Measurements from ENCODE around the gene TSKS.

DNA sequence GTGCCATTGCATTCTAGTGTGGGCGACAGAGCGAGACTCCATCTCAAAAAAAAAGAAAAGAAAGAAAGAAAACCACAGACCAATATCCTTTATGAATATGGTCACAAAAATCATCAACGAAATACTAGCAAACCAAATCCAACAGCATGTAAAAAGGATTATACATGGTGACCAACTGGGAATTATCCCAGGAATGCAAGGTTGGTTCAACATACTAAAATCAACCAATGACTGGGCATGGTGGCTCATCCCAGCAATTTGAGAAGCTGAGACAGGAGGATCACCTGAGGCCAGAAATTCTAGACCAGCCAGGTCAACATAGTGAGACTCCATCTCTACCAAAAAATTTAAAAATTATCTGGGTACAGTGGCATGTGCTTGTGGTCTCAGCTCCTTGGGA, 7.2 kb downstream of the TSKS start:
- TF ChIP-seq EZH2 (IDR thresholded peaks at IDR 0.05; ENCODE audit: insufficient read depth, low read length), result no peak
- TF ChIP-seq, protein P1, sequence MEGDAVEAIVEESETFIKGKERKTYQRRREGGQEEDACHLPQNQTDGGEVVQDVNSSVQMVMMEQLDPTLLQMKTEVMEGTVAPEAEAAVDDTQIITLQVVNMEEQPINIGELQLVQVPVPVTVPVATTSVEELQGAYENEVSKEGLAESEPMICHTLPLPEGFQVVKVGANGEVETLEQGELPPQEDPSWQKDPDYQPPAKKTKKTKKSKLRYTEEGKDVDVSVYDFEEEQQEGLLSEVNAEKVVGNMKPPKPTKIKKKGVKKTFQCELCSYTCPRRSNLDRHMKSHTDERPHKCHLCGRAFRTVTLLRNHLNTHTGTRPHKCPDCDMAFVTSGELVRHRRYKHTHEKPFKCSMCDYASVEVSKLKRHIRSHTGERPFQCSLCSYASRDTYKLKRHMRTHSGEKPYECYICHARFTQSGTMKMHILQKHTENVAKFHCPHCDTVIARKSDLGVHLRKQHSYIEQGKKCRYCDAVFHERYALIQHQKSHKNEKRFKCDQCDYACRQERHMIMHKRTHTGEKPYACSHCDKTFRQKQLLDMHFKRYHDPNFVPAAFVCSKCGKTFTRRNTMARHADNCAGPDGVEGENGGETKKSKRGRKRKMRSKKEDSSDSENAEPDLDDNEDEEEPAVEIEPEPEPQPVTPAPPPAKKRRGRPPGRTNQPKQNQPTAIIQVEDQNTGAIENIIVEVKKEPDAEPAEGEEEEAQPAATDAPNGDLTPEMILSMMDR (IDR thresholded peaks at IDR 0.05; ENCODE audit: insufficient read depth, low read depth, low read length), result no peak

Data from astrocyte (in vitro differentiated cells and primary cell).